Panc1 (cell line): ENCODE measurements around the gene GNG4. TPM values are rescaled to one million over a fixed set of nuclear protein-coding genes. Genes with fewer than 3 reads are reported as not detected.

ENCODE experiments used
- ATAC-seq: fragments of 200-7000 bp; cut with Tn5 transposase; 2 replicates; pipeline ENCODE4 v1.9.1; 2020; ENCODE audit warnings: mild to moderate bottlenecking, moderate library complexity
- BruUV-seq: library from RNA; stranded (reverse); fragments of 400-500 nt; replicated peaks from 2 replicates; lab custom pipeline; 2021; lab: Mats Ljungman, UMichigan
- CTCF ChIA-PET: fragments of 300-600 bp; sonication (Branson Sonifier 250); formaldehyde crosslinking; loops from one replicate; lab custom pipeline; 2022; ENCODE audit warnings: antibody characterized with exemption; lab: Charles Lee
- POLR2A ChIA-PET: fragments of 300-600 bp; sonication (Branson Sonifier 250); formaldehyde crosslinking; loops from one replicate; lab custom pipeline; 2022; ENCODE audit warnings: antibody characterized with exemption; lab: Charles Lee
- DNase-seq: peaks from one replicate; pipeline ENCODE4 v3.0.0-alpha.2; 2010; ENCODE audit warnings: low read depth, low spot score
- H3K27ac ChIP-seq: 2 replicates; pipeline ENCODE4 v1.5.1; 2011; ENCODE audit warnings: mild to moderate bottlenecking, low read length, inconsistent platforms
- H3K27me3 ChIP-seq: fragments of 200-500 bp; sonication (Bioruptor generic); 2 replicates; pipeline ENCODE4 v1.6.0; 2014; ENCODE audit warnings: low read length, inconsistent platforms; ENCODE audit not compliant: control insufficient read depth, insufficient read depth
- H3K36me3 ChIP-seq: fragments of 200-500 bp; sonication (Bioruptor generic); 2 replicates; pipeline ENCODE4 v1.5.1; 2014; ENCODE audit warnings: inconsistent platforms, mild to moderate bottlenecking, low read length, moderate library complexity; ENCODE audit not compliant: control insufficient read depth, insufficient read depth
- H3K4me1 ChIP-seq: 2 replicates; pipeline ENCODE4 v1.5.1; 2011; ENCODE audit warnings: inconsistent platforms, mild to moderate bottlenecking, low read length, moderate library complexity; ENCODE audit not compliant: control insufficient read depth, insufficient read depth
- H3K4me3 ChIP-seq, 2 experiments: 2 replicates each; pipeline ENCODE4 v1.5.1; 2011 to 2012; ENCODE audit warnings: low read depth in 2 of 2, low read length in 2 of 2, mild to moderate bottlenecking in 2 of 2, inconsistent platforms in 1 of 2, moderate library complexity in 1 of 2
- H3K9me3 ChIP-seq: fragments of 200-500 bp; sonication (Bioruptor generic); 2 replicates; pipeline ENCODE4 v1.5.1; 2014; ENCODE audit warnings: low read depth, mild to moderate bottlenecking, inconsistent platforms, low read length, moderate library complexity; ENCODE audit not compliant: control insufficient read depth, insufficient read depth
- POLR2AphosphoS5 ChIP-seq: IDR thresholded peaks from 2 replicates; pipeline ENCODE4 v1.6.1; 2012; ENCODE audit warnings: mild to moderate bottlenecking, low read depth, low read length, moderate library complexity
- SIN3A ChIP-seq: IDR thresholded peaks from 2 replicates; pipeline ENCODE4 v1.6.1; 2012; ENCODE audit warnings: low read depth, mild to moderate bottlenecking, low read length, moderate library complexity, borderline replicate concordance; ENCODE audit not compliant: insufficient read depth
- TCF7L2 ChIP-seq: IDR thresholded peaks from 2 replicates; pipeline ENCODE4 v1.6.1; 2011; ENCODE audit warnings: mild to moderate bottlenecking, low read depth, low read length, inconsistent platforms
- in situ Hi-C: cut with HindIII; loops from 2 replicates; pipeline ENCODE4 v1.10.0; 2016; ENCODE audit warnings: low sequenced_read_pairs, low pct_unique_long_range_greater_than_20kb
- intact Hi-C: fragments of 100-400 bp; cut with micrococcal nuclease; formaldehyde crosslinking; loops from one replicate; pipeline ENCODE4 v1.10.0; 2022; ENCODE audit not compliant: unreplicated experiment
- total RNA-seq: library from RNA; stranded (reverse); gene quantifications from one replicate; pipeline ENCODE4 v1.2.1, GENCODE V29; 2021; ENCODE audit not compliant: unreplicated experiment
- TF ChIP-seq, protein P1 (sequence below): fragments of 450-650 bp; IDR thresholded peaks from 2 replicates; pipeline ENCODE4 v1.5.1; 2017; ENCODE audit warnings: mild to moderate bottlenecking
- TF ChIP-seq, protein P2 (sequence below), 2 experiments: IDR thresholded peaks; 2 replicates each; pipeline ENCODE4 v1.6.1; 2011 to 2012; ENCODE audit warnings: low read depth in 2 of 2, control low read depth in 1 of 2, low read length in 1 of 2, mild to moderate bottlenecking in 1 of 2, moderate library complexity in 1 of 2; ENCODE audit not compliant: insufficient read depth in 1 of 2

Gene GNG4
- total RNA-seq, 1 experiment from 2014 or later = 1.1 TPM

DNA sequence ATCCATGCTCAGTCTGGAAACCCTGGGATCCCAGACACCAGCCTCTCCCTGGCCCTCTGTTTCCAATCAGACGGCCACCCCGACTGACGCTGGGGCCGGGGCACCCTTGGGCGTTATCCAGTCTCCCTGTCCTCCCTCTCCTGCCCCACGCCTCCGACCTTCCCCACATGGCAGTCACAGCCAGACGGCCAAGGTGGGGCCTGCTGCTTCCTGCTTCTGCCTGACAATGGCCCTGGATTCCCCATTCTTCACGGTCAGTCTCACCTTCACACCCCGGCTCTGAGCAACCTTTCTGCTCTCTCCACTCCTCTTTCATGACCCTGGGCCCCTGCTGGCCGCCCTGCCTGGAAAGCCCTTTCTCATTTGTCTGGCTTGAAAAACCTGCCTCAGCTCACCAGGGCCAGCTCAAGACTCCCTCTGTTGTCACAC lies 6.6 kb downstream of the GNG4 start:
- DNase-seq = no peak
- TF ChIP-seq TCF7L2 = no peak
- ChIA-PET CTCF (no interaction called here), POLR2A (no interaction called here)
- BruUV-seq = no TSS peak
- in situ Hi-C loops = no loop called here
- H3K27ac ChIP-seq = no peak overlapping the region
- no peak overlapping the region for H3K4me3 ChIP-seq
- H3K9me3 ChIP-seq = no peaks in the 10 kb centered on the region
- intact Hi-C loops = no loop called here
- peaks cover 8% of the 10 kb centered on the region for H3K4me1 ChIP-seq
- no peaks in the 10 kb centered on the region for H3K36me3 ChIP-seq
- ATAC-seq = peak; percentile 26; the same call in 1 of the 2 replicates
- no peaks in the 10 kb centered on the region for H3K27me3 ChIP-seq

DNA sequence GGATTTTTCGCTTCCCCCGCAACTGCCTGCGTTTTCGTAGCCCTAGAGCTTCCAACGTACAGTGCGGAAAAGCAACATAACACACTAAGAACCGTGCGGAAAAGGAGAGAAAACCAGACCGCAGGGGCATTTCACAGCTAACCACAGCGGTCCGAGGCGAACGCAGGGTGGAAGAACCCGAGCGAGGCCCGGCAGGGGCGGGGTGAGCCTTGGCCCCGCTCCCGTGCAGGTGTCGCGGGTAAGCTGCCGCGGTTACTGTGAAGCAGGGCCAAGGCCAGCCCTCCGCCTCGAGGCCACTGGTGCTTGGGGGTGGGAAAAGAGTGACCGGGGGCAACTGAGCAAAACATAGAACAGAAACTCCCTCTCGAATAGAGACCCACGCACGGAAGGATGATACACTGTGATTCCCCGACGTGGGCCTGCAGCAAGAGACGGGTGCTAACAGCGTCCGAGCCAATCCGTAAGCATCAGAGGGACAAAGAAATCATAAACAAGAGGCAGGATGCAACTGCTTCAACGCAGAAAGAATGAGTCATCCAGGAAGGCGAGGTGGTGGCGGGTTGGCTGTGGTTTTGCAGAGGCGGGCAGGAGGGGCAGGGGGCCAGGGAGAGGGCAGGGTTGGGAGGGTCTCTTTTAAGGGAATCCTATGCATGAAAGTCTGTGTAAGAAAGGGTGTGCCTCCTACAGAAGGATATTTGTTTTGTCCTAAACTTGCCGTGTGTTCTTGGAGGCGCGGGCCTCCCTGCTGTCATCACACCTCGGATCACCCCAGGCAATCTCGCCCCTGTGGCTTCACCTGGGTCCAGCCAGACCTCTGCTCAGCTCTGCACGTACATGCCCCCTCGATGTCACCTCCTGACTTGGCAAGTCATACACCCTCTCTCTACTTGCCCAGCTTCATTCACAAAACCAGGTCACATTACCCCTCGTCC lies 7.3 kb downstream of the GNG4 start:
- intact Hi-C loops = no loop called here
- Histone ChIP-seq H3K4me3 (no peak overlapping the region), H3K36me3 (no peaks in the 10 kb centered on the region), H3K4me1 (peaks cover 8% of the 10 kb centered on the region), H3K27ac (no peak overlapping the region), H3K27me3 (no peaks in the 10 kb centered on the region), H3K9me3 (no peaks in the 10 kb centered on the region)
- ChIA-PET CTCF (no interaction called here), POLR2A (no interaction called here)
- no TSS peak for BruUV-seq
- TF ChIP-seq, protein P1, sequence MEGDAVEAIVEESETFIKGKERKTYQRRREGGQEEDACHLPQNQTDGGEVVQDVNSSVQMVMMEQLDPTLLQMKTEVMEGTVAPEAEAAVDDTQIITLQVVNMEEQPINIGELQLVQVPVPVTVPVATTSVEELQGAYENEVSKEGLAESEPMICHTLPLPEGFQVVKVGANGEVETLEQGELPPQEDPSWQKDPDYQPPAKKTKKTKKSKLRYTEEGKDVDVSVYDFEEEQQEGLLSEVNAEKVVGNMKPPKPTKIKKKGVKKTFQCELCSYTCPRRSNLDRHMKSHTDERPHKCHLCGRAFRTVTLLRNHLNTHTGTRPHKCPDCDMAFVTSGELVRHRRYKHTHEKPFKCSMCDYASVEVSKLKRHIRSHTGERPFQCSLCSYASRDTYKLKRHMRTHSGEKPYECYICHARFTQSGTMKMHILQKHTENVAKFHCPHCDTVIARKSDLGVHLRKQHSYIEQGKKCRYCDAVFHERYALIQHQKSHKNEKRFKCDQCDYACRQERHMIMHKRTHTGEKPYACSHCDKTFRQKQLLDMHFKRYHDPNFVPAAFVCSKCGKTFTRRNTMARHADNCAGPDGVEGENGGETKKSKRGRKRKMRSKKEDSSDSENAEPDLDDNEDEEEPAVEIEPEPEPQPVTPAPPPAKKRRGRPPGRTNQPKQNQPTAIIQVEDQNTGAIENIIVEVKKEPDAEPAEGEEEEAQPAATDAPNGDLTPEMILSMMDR = no peak
- TF ChIP-seq POLR2AphosphoS5 (no peak), SIN3A (no peak), TCF7L2 (no peak)
- TF ChIP-seq, protein P2, sequence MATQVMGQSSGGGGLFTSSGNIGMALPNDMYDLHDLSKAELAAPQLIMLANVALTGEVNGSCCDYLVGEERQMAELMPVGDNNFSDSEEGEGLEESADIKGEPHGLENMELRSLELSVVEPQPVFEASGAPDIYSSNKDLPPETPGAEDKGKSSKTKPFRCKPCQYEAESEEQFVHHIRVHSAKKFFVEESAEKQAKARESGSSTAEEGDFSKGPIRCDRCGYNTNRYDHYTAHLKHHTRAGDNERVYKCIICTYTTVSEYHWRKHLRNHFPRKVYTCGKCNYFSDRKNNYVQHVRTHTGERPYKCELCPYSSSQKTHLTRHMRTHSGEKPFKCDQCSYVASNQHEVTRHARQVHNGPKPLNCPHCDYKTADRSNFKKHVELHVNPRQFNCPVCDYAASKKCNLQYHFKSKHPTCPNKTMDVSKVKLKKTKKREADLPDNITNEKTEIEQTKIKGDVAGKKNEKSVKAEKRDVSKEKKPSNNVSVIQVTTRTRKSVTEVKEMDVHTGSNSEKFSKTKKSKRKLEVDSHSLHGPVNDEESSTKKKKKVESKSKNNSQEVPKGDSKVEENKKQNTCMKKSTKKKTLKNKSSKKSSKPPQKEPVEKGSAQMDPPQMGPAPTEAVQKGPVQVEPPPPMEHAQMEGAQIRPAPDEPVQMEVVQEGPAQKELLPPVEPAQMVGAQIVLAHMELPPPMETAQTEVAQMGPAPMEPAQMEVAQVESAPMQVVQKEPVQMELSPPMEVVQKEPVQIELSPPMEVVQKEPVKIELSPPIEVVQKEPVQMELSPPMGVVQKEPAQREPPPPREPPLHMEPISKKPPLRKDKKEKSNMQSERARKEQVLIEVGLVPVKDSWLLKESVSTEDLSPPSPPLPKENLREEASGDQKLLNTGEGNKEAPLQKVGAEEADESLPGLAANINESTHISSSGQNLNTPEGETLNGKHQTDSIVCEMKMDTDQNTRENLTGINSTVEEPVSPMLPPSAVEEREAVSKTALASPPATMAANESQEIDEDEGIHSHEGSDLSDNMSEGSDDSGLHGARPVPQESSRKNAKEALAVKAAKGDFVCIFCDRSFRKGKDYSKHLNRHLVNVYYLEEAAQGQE (IDR thresholded peaks at IDR 0.05; ENCODE audit: insufficient read depth in 1 of 2, low read depth in 2 of 2, low read length in 1 of 2) = no peak
- in situ Hi-C loops = no loop called here
- ATAC-seq (peak; percentile 53), DNase-seq (no peak)

DNA sequence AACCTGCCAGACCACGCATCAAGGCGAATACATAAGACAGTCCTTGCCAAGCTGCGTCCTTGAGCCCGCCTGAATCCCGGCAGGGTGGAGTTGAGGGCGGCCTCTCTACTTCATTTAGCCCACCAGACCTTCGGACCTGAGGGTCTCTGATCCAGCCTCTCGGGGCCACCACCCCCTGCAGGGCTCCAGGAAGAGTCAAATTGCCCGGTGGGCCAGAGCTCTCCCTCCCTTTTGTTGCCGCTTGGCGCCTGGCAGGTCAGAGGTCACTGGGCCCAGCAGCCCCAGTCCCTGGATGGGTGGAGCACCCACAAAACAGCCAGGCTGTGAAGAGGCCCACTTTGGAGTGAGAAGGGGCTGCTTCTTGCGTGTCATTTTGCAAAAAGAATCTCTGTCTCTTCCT lies 9.0 kb downstream of the GNG4 start:
- intact Hi-C loops = no loop called here
- DNase-seq = no peak
- Histone ChIP-seq H3K27ac (no peak overlapping the region), H3K9me3 (no peaks in the 10 kb centered on the region), H3K4me3 (no peak overlapping the region), H3K4me1 (peaks cover 8% of the 10 kb centered on the region), H3K27me3 (no peaks in the 10 kb centered on the region), H3K36me3 (no peaks in the 10 kb centered on the region)
- in situ Hi-C loops = no loop called here
- TF ChIP-seq SIN3A = no peak
- no TSS peak for BruUV-seq
- ChIA-PET CTCF (no interaction called here), POLR2A (no interaction called here)
- no peak for ATAC-seq
